HepG2 (cell line): Measurements from ENCODE around the gene EPN2. TPM values are rescaled to one million over a fixed set of nuclear protein-coding genes. Genes with fewer than 3 reads are reported as not detected.

Experiments
- AHR ChIP-seq: IDR thresholded peaks from 2 replicates; pipeline ENCODE4 v1.6.1; 2018; ENCODE audit warnings: missing genetic modification reagents, missing compliant biosample characterization
- ARNT ChIP-seq: fragments of 450-650 bp; IDR thresholded peaks from 2 replicates; pipeline ENCODE4 v1.6.1; 2017
- HNF4G ChIP-seq, 2 experiments: sonication (generic) in 1 of 2; formaldehyde crosslinking in 1 of 2; IDR thresholded peaks; 2 replicates each; pipeline versions ENCODE4 v1.4.0 to v1.6.1; 2011 to 2020; ENCODE audit warnings: borderline replicate concordance in 2 of 2, low read depth in 2 of 2, mild to moderate bottlenecking in 2 of 2, low read length in 1 of 2, missing genetic modification reagents in 1 of 2, moderate library complexity in 1 of 2
- HNRNPH1 ChIP-seq: fragments of 200-400 bp; formaldehyde crosslinking; optimal IDR thresholded peaks from 2 replicates; pipeline ENCODE3; 2017; ENCODE audit warnings: mild to moderate bottlenecking, low read depth, low read length
- ISL2 ChIP-seq: sonication (generic); formaldehyde crosslinking; IDR thresholded peaks from 2 replicates; pipeline ENCODE4 v1.5.0; 2020; ENCODE audit warnings: missing genetic modification reagents
- KAT8 ChIP-seq: IDR thresholded peaks from 2 replicates; pipeline ENCODE4 v1.6.1; 2016; ENCODE audit warnings: missing genetic modification reagents, missing compliant biosample characterization
- RFXAP ChIP-seq: sonication (generic); formaldehyde crosslinking; IDR thresholded peaks from 2 replicates; pipeline ENCODE4 v1.4.0; 2020; ENCODE audit warnings: missing genetic modification reagents, borderline replicate concordance
- SRSF9 ChIP-seq: fragments of 200-400 bp; formaldehyde crosslinking; IDR thresholded peaks from 2 replicates; pipeline ENCODE4 v1.6.1; 2018; ENCODE audit warnings: borderline replicate concordance, mild to moderate bottlenecking, low read depth, low read length; ENCODE audit not compliant: insufficient read depth, poor library complexity, severe bottlenecking
- SSRP1 ChIP-seq: IDR thresholded peaks from 2 replicates; pipeline ENCODE4 v1.6.1; 2016; ENCODE audit warnings: control low read depth
- ZBTB38 ChIP-seq: sonication (generic); formaldehyde crosslinking; IDR thresholded peaks from 2 replicates; pipeline ENCODE4 v1.5.1; 2020; ENCODE audit warnings: mild to moderate bottlenecking, missing genetic modification reagents
- ZNF333 ChIP-seq: sonication (generic); formaldehyde crosslinking; IDR thresholded peaks from 2 replicates; pipeline ENCODE4 v1.4.0; 2020; ENCODE audit warnings: mild to moderate bottlenecking, missing genetic modification reagents, borderline replicate concordance
- ZNF501 ChIP-seq: sonication (generic); formaldehyde crosslinking; IDR thresholded peaks from 2 replicates; pipeline ENCODE4 v1.5.1; 2020; ENCODE audit warnings: mild to moderate bottlenecking, moderate library complexity, missing genetic modification reagents
- ZNF563 ChIP-seq: sonication (generic); formaldehyde crosslinking; IDR thresholded peaks from 2 replicates; pipeline ENCODE4 v1.8.0; 2022; ENCODE audit warnings: mild to moderate bottlenecking, moderate library complexity, missing genetic modification reagents
- ZNF577 ChIP-seq: sonication (generic); formaldehyde crosslinking; IDR thresholded peaks from 2 replicates; pipeline ENCODE4 v1.4.0; 2020; ENCODE audit warnings: mild to moderate bottlenecking, low read depth, missing genetic modification reagents, borderline replicate concordance
- ZZZ3 ChIP-seq: sonication (generic); formaldehyde crosslinking; IDR thresholded peaks from 2 replicates; pipeline ENCODE4 v1.4.0; 2020; ENCODE audit warnings: missing genetic modification reagents, mild to moderate bottlenecking, borderline replicate concordance
- polyA plus RNA-seq, 8 experiments: library from polyadenylated mRNA; depleted of rRNA in 3 of 8; stranded (reverse) in 7 of 8; unstranded in 1 of 8; fragments of >200 nt; fragmentation: Illumina TruSeq in 4 of 8; extraction: Trizol in 4 of 8; gene quantifications; 2 replicates each; pipeline versions ENCODE4 v1.2.1 to v1.2.3, GENCODE V29; 2011 to 2016; ENCODE audit warnings: low read depth in 4 of 8, missing spikeins in 1 of 8, mixed read lengths in 1 of 8; ENCODE audit not compliant: insufficient read depth in 1 of 8
- total RNA-seq, 5 experiments: library from RNA; depleted of rRNA; stranded (reverse); fragments of >200 nt; fragmentation: Illumina TruSeq; extraction: Trizol; gene quantifications; 2 replicates each; pipeline ENCODE4 v1.2.3, GENCODE V29; 2016; ENCODE audit warnings: low read depth in 1 of 5
- TF ChIP-seq, protein P1 (sequence below): sonication (generic); formaldehyde crosslinking; conservative IDR thresholded peaks from 2 replicates; pipeline ENCODE4 v1.8.0; 2022; ENCODE audit warnings: mild to moderate bottlenecking, moderate library complexity, missing genetic modification reagents
- TF ChIP-seq, protein P2 (sequence below): sonication (generic); formaldehyde crosslinking; IDR thresholded peaks from 2 replicates; pipeline ENCODE4 v1.5.1; 2020; ENCODE audit warnings: missing genetic modification reagents, mild to moderate bottlenecking, borderline replicate concordance
- TF ChIP-seq, protein P3 (sequence below): sonication (generic); formaldehyde crosslinking; IDR thresholded peaks from 2 replicates; pipeline ENCODE4 v1.4.0; 2020; ENCODE audit warnings: missing genetic modification reagents, borderline replicate concordance
- TF ChIP-seq, protein P4 (sequence below): sonication (generic); formaldehyde crosslinking; IDR thresholded peaks from 2 replicates; pipeline ENCODE4 v1.8.1; 2022; ENCODE audit warnings: mild to moderate bottlenecking, missing genetic modification reagents
- TF ChIP-seq, protein P5 (sequence below): sonication (generic); formaldehyde crosslinking; IDR thresholded peaks from 2 replicates; pipeline ENCODE4 v1.4.0; 2020; ENCODE audit warnings: missing genetic modification reagents

Gene EPN2
- total and polyA plus RNA-seq, 2 of the 13 experiments (the other 11 are each of a cell fraction or from before 2014, with no cell fraction given), result 7.8 to 19.2 TPM

DNA sequence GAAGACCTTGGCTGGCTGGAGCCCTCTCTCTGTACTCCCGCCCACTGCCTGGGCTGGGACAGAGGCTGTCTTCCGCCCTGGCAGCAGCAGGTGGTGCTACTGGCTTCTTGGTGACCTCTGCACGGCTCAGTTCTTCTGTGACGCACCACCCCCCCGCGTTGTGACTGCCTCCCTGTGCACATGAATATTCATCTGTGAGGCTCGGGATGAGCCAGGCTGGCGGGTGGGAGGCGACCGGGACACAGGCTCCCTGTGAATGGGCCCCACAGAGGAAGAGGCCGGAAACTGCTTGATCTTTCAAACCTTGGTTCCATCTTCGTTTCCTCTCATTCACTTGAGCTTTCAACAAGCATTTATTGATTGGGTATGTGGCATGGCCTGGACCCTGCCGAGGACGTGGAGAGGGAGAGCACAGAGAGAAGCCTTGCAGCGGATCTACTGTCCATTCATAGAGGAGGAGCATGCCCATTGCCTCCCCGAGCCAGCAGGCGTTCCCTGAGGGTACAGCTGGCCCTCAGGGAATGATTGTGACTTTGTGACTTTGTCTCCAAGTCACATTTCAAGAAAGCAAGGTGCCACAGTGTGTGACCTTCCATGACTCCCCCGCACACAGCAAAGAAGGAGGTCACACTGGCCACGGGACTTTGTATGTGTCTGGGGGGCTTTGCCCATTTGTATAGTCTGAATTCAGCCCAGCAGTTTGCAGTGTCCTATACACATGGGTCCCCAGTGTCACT is 80.4 kb downstream of the EPN2 start (continued):
- TF ChIP-seq, protein P1, sequence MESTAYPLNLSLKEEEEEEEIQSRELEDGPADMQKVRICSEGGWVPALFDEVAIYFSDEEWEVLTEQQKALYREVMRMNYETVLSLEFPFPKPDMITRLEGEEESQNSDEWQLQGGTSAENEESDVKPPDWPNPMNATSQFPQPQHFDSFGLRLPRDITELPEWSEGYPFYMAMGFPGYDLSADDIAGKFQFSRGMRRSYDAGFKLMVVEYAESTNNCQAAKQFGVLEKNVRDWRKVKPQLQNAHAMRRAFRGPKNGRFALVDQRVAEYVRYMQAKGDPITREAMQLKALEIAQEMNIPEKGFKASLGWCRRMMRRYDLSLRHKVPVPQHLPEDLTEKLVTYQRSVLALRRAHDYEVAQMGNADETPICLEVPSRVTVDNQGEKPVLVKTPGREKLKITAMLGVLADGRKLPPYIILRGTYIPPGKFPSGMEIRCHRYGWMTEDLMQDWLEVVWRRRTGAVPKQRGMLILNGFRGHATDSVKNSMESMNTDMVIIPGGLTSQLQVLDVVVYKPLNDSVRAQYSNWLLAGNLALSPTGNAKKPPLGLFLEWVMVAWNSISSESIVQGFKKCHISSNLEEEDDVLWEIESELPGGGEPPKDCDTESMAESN (CRISPR knock-in tag), result no peak
- TF ChIP-seq ARNT (no peak), ZZZ3 (CRISPR knock-in tag) (no peak), ZNF501 (CRISPR knock-in tag) (peak; percentile 74; the same call in 1 of the 2 replicates), AHR (no peak), ZNF577 (CRISPR knock-in tag) (no peak), ZNF333 (CRISPR knock-in tag) (no peak), SRSF9 (no peak), KAT8 (CRISPR knock-in tag) (0 out of 2 replicates have a peak, but pooled peaks have one; percentile 61), RFXAP (CRISPR knock-in tag) (no peak), SSRP1 (CRISPR knock-in tag) (no peak), ZNF563 (CRISPR knock-in tag) (no peak), HNRNPH1 (no peak), ISL2 (CRISPR knock-in tag) (peak; percentile 25; the same call in 1 of the 2 replicates), ZBTB38 (CRISPR knock-in tag) (peak; percentile 91), HNF4G (IDR thresholded peaks at IDR 0.05; ENCODE audit: borderline replicate concordance, low read depth, low read length) (no peak), HNF4G (CRISPR knock-in tag; IDR thresholded peaks at IDR 0.05; ENCODE audit: borderline replicate concordance, low read depth) (no peak)
- TF ChIP-seq, protein P2, sequence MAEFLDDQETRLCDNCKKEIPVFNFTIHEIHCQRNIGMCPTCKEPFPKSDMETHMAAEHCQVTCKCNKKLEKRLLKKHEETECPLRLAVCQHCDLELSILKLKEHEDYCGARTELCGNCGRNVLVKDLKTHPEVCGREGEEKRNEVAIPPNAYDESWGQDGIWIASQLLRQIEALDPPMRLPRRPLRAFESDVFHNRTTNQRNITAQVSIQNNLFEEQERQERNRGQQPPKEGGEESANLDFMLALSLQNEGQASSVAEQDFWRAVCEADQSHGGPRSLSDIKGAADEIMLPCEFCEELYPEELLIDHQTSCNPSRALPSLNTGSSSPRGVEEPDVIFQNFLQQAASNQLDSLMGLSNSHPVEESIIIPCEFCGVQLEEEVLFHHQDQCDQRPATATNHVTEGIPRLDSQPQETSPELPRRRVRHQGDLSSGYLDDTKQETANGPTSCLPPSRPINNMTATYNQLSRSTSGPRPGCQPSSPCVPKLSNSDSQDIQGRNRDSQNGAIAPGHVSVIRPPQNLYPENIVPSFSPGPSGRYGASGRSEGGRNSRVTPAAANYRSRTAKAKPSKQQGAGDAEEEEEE, result 0 out of 2 replicates have a peak, but pooled peaks have one; percentile 68
- TF ChIP-seq, protein P3, sequence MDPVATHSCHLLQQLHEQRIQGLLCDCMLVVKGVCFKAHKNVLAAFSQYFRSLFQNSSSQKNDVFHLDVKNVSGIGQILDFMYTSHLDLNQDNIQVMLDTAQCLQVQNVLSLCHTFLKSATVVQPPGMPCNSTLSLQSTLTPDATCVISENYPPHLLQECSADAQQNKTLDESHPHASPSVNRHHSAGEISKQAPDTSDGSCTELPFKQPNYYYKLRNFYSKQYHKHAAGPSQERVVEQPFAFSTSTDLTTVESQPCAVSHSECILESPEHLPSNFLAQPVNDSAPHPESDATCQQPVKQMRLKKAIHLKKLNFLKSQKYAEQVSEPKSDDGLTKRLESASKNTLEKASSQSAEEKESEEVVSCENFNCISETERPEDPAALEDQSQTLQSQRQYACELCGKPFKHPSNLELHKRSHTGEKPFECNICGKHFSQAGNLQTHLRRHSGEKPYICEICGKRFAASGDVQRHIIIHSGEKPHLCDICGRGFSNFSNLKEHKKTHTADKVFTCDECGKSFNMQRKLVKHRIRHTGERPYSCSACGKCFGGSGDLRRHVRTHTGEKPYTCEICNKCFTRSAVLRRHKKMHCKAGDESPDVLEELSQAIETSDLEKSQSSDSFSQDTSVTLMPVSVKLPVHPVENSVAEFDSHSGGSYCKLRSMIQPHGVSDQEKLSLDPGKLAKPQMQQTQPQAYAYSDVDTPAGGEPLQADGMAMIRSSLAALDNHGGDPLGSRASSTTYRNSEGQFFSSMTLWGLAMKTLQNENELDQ (CRISPR knock-in tag), result no peak
- TF ChIP-seq, protein P4, sequence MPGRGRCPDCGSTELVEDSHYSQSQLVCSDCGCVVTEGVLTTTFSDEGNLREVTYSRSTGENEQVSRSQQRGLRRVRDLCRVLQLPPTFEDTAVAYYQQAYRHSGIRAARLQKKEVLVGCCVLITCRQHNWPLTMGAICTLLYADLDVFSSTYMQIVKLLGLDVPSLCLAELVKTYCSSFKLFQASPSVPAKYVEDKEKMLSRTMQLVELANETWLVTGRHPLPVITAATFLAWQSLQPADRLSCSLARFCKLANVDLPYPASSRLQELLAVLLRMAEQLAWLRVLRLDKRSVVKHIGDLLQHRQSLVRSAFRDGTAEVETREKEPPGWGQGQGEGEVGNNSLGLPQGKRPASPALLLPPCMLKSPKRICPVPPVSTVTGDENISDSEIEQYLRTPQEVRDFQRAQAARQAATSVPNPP (CRISPR knock-in tag), result no peak
- TF ChIP-seq, protein P5, sequence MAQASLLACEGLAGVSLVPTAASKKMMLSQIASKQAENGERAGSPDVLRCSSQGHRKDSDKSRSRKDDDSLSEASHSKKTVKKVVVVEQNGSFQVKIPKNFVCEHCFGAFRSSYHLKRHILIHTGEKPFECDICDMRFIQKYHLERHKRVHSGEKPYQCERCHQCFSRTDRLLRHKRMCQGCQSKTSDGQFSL (CRISPR knock-in tag), result 0 out of 2 replicates have a peak, but pooled peaks have one; percentile 86
